IPS-20b (cell line): ENCODE measurements around the gene PCCA.
A peak's percentile ranks its signal among the peaks of the same experiment; 100 is the strongest.

Source experiments
- H3K27ac ChIP-seq: one replicate; pipeline ENCODE4 v1.5.1; 2013; ENCODE audit warnings: low read length
- H3K27me3 ChIP-seq: 2 replicates; pipeline ENCODE4 v1.6.1; 2013; ENCODE audit warnings: mild to moderate bottlenecking, low read length, inconsistent platforms; ENCODE audit not compliant: insufficient read depth
- H3K36me3 ChIP-seq: 2 replicates; pipeline ENCODE4 v1.6.1; 2013; ENCODE audit warnings: low read depth, mild to moderate bottlenecking, inconsistent platforms, low read length, moderate library complexity; ENCODE audit not compliant: insufficient read depth
- H3K4me1 ChIP-seq: 2 replicates; pipeline ENCODE4 v1.6.1; 2013; ENCODE audit warnings: mild to moderate bottlenecking, control low read depth, inconsistent platforms, low read length, moderate library complexity; ENCODE audit not compliant: insufficient read depth
- H3K4me3 ChIP-seq: 2 replicates; pipeline ENCODE4 v1.5.1; 2013; ENCODE audit warnings: mild to moderate bottlenecking, low read length, inconsistent platforms
- H3K9ac ChIP-seq: 2 replicates; pipeline ENCODE4 v1.6.1; 2013; ENCODE audit warnings: low read depth, mild to moderate bottlenecking, inconsistent platforms, low read length, moderate library complexity
- H3K9me3 ChIP-seq: 2 replicates; pipeline ENCODE4 v1.6.1; 2013; ENCODE audit warnings: mild to moderate bottlenecking, low read depth, low read length, inconsistent platforms; ENCODE audit not compliant: insufficient read depth

The PCCA gene

DNA sequence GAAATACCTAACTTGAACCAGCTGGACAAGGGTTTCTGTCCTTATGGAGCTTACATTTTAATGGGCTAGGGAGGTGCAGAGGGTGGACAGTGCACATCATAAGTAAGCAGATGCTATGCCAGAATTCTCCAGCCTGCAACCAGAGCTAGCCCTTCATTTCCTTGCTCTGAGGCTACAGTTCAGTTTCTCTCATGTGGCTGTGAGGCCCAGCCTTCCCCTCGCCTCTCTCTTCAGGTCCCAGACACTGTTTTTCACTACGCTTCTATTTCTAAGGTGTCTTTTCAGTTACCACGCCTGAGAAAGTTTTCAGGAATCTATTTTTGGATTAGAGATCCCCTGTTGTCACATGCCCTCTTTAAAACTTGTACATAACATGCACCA, 141.9 kb downstream of the PCCA start:
- Histone ChIP-seq H3K36me3 (no peaks in the 10 kb centered on the region), H3K9ac (0 out of 2 replicates have a peak overlapping the region, but pooled peaks have one; percentile 35), H3K27ac (peak overlapping the region; percentile 13), H3K27me3 (no peaks in the 10 kb centered on the region), H3K4me1 (peaks cover 27% of the 10 kb centered on the region), H3K4me3 (no peak overlapping the region), H3K9me3 (no peaks in the 10 kb centered on the region)

DNA sequence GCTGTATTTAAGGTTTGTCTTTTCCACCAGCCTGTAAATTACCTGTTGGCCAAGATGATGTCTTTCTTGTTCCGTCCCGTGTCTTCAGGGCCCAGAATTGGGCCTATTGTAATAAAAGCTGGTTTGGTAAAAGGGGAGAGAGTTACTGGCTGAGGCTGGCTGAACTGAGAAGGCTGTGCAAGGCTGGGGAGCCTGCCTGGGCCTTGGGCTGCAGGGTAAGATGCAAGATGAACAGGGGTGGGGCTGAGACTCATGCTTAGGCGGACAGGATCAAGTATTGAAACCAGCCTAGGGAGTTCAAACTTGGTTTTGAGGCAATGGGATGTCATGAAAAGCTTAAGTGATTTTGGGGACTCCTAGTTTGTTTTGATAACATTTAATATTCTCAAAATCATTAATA, 142.3 kb downstream of the PCCA start:
- Histone ChIP-seq H3K4me1 (peaks cover 27% of the 10 kb centered on the region), H3K4me3 (no peak overlapping the region), H3K36me3 (no peaks in the 10 kb centered on the region), H3K9ac (no peak overlapping the region), H3K27ac (peak overlapping the region; percentile 13), H3K27me3 (no peaks in the 10 kb centered on the region), H3K9me3 (no peaks in the 10 kb centered on the region)

DNA sequence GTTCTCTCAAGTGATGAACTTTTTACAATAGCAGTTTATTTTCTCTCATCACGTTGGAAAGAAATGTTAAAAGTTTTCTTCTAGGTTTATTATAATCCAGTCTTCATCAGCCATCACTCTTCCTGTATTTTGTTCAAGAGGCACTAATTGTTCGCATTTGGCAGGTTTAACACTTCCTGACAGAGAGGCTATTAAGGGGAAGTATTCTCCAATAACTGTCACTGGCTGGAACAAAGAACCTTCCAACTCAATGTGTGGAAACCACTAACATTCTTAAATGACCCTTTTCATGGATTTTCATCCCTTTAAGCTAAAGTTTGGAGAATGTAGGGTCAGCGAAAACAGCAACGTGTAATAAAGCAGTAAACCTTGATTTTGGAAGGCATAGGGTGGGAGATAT, 145.1 kb downstream of the PCCA start:
- Histone ChIP-seq H3K36me3 (peaks cover 8% of the 10 kb centered on the region; the same call in 1 of the 2 replicates), H3K4me3 (no peak overlapping the region), H3K9ac (peak overlapping the region; percentile 10; the same call in 1 of the 2 replicates), H3K4me1 (peaks cover 28% of the 10 kb centered on the region), H3K27ac (no peak overlapping the region), H3K9me3 (no peaks in the 10 kb centered on the region), H3K27me3 (no peaks in the 10 kb centered on the region)

DNA sequence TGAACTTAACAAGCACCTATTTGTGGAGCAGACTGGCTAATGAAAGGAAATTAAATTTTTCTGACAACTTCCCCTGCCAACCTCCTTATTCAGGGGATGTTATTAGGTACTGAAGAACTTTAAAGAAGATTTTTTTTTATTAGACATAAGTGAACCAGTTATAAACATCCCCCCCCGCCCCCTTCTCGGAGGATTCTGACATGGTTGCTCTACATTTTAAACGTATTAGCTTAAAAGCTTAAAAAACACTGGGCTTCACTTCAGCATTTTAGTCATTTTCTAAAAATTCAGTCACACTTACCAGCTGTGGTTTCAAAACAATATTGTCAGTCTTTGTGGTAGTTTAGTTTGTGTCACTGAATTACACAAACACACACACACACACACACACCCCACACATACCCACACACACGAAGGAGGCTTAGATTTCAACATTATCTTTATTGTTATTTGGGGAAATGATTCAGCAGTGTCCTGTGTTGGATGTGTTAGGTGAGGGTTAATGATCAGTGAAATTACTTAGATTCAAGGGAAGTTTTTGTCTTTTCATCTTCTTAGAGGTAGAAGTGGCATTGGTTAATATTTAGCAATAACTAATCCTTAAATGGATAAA, 145.7 kb downstream of the PCCA start:
- H3K4me3 ChIP-seq = no peak overlapping the region
- H3K27me3 ChIP-seq = no peaks in the 10 kb centered on the region
- no peaks in the 10 kb centered on the region for H3K9me3 ChIP-seq
- peak overlapping the region; percentile 10; the same call in 1 of the 2 replicates for H3K9ac ChIP-seq
- H3K36me3 ChIP-seq = peaks cover 8% of the 10 kb centered on the region; the same call in 1 of the 2 replicates
- peaks cover 31% of the 10 kb centered on the region for H3K4me1 ChIP-seq
- peak overlapping the region; percentile 92 for H3K27ac ChIP-seq

DNA sequence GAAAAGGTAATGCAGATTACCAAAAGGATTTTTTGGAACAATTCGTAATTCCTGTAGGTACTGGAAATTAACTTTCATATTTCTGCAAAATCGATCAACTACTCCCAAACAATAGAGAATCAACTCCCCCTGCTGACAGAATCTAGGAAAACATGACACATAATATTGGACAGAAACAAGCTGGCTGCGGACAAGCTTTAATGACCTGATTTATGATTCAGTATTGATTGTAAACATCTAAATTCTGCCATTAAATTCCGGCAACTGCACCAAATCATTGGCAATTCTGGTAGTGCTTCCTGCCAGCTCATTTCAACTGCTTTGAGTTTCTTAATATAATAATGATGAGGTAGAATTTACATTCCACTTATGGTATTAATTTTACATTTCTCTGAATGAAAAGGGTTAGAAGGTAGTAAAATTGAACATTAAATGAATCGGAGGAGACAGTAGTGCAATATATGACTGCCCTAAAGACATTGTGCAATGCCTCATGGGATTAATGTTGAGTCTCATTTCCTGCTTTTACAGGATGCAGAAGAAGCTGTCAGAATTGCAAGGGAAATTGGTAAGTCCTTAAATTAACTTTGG, 146.5 kb downstream of the PCCA start:
- H3K4me3 ChIP-seq = no peak overlapping the region
- no peak overlapping the region for H3K9ac ChIP-seq
- peak overlapping the region; percentile 92 for H3K27ac ChIP-seq
- H3K4me1 ChIP-seq = peaks cover 33% of the 10 kb centered on the region; the same call in 1 of the 2 replicates
- H3K36me3 ChIP-seq = peaks cover 8% of the 10 kb centered on the region; the same call in 1 of the 2 replicates
- H3K27me3 ChIP-seq = no peaks in the 10 kb centered on the region
- H3K9me3 ChIP-seq = no peaks in the 10 kb centered on the region

DNA sequence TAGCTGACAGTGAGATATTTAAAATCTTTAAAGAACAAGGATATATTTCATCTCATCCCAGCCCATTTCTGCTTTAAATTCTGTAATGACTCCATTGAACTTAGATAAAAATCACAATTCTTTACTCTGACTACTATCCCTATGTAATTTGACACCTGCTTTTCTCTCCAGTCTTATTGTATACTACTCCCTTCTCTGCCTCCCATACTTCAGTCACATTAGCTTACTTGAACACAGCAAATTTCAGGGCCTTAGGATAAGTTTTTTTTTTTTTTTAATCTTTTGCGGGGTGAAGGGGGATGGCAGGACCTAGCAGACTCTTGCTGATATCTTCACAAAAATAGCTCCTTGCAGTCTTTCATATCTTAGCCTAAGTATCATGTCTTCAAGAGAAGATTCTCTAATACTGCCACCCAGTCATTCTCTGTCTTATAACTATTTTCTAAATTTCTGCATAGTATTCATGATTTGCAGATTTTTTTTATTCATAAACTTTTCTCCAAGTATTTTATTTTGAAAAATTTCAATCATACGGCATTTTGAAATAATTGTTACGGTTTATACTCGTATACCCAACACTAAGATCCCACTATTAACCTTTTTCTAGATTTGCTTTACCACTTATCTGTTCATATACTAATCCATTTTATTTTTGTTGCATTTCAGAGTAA, 151.4 kb downstream of the PCCA start:
- H3K9me3 ChIP-seq = no peaks in the 10 kb centered on the region
- H3K36me3 ChIP-seq = peaks cover 8% of the 10 kb centered on the region; the same call in 1 of the 2 replicates
- no peaks in the 10 kb centered on the region for H3K27me3 ChIP-seq
- H3K4me1 ChIP-seq = peaks cover 29% of the 10 kb centered on the region
- H3K4me3 ChIP-seq = no peak overlapping the region
- H3K27ac ChIP-seq = no peak overlapping the region
- H3K9ac ChIP-seq = no peak overlapping the region

DNA sequence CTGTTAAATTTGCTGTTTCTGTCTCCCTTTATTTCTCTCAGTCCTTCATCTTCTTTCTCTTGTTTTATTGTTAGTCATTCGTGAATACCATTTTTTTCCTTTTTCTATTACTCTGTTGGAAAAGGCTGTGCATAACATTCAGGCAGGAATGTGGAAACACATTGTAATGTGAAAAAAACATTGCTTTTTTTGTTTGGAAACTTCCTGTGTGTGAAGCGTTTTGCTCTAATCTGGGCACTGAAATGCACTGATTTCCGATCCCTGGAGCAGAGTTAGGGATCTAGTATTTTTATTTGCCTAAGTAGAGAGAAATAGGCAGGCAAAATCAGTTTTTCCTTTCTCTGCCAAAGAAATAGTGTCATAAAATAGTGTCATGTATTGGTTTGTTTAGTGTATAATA, 155.5 kb downstream of the PCCA start:
- Histone ChIP-seq H3K4me3 (peak overlapping the region; percentile 29; the same call in 1 of the 2 replicates), H3K27me3 (no peaks in the 10 kb centered on the region), H3K27ac (no peak overlapping the region), H3K9me3 (peaks cover 5% of the 10 kb centered on the region; the same call in 1 of the 2 replicates), H3K4me1 (peaks cover 29% of the 10 kb centered on the region), H3K9ac (0 out of 2 replicates have a peak overlapping the region, but pooled peaks have one; percentile 2), H3K36me3 (no peaks in the 10 kb centered on the region)

DNA sequence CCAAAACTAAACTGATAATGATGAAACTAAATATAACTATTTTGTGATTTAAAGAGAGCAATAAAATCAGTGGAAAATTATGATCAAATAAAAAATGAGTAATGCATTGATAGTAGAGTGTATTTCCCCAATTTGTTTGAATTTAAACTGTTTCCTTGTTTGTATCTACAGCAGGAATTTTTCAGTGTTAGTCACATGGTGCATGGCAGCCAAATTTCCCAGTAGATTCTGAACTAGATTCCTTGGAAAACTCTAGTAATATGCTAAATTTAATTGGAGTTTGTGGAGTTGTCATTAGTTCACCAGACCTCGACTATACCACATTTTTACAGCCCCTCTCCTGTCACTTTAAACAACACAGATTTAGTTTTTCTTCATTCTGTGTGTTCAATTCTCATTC, 156.2 kb downstream of the PCCA start:
- Histone ChIP-seq H3K27ac (no peak overlapping the region), H3K4me3 (no peak overlapping the region), H3K36me3 (no peaks in the 10 kb centered on the region), H3K4me1 (peaks cover 22% of the 10 kb centered on the region), H3K9ac (peak overlapping the region; percentile 51; the same call in 1 of the 2 replicates), H3K9me3 (peaks cover 5% of the 10 kb centered on the region; the same call in 1 of the 2 replicates), H3K27me3 (no peaks in the 10 kb centered on the region)

DNA sequence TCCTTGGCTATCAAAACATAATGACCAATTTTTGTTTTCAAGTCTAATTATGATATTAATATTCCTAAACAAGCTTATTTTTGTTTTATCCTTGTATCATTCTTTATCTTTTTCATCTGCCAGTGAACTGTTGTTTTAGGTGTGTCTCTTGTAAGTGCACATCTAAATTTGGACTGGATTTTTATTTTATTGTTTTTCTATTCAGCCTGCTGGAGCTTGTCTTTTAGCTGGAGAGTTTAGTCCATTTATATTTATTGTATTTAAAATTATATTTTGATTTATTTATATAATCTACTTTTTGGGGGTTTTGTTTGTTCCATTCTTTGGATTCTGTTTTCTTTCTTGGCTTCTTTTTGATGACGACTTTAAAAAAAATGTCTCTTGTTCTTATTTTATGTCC, 159.0 kb downstream of the PCCA start:
- Histone ChIP-seq H3K36me3 (no peaks in the 10 kb centered on the region), H3K4me3 (no peak overlapping the region), H3K27me3 (no peaks in the 10 kb centered on the region), H3K9ac (no peak overlapping the region), H3K4me1 (peaks cover 21% of the 10 kb centered on the region), H3K27ac (no peak overlapping the region), H3K9me3 (peaks cover 5% of the 10 kb centered on the region; the same call in 1 of the 2 replicates)

DNA sequence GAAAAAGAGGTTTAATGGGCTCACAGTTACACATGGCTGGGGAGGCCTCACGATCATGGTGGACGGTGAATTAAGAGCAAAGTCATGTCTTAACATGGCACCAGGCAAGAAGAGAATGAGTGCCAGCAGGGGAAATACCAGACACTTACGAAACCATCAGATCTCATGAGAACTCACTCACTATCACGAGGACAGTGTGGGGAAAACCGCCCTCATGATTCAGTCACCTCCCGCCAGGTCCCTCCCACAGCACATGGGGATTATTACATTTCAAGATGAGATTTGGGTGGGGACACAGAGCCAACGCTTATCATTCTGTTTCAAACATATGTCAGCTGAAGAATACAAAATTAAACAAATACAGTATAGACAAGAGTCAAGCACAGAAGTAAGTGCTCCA, 165.1 kb downstream of the PCCA start:
- no peaks in the 10 kb centered on the region for H3K27me3 ChIP-seq
- peaks cover 21% of the 10 kb centered on the region for H3K4me1 ChIP-seq
- no peaks in the 10 kb centered on the region for H3K36me3 ChIP-seq
- no peak overlapping the region for H3K27ac ChIP-seq
- H3K4me3 ChIP-seq = no peak overlapping the region
- H3K9ac ChIP-seq = no peak overlapping the region
- H3K9me3 ChIP-seq = no peaks in the 10 kb centered on the region

DNA sequence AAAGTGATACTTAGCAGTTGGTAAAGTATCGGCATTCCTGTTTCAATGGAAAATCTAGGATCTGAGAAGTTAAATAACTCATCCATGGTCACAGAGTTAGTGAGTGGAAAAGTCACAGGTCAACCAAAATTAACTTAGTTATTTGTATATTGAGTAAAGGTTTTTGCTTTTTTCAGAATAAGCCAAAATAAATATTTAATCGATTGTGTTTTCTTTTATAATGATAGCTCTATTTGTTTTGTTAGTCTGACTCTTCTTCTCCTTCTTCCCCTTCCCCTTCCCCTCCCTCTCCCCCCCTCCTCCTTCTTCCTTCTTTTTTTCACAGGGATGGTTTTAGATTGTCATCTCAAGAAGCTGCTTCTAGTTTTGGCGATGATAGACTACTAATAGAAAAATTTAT, 173.5 kb downstream of the PCCA start:
- 0 out of 2 replicates have a peak, but pooled peaks cover 2% of the 10 kb centered on the region for H3K36me3 ChIP-seq
- H3K4me1 ChIP-seq = peaks cover 2% of the 10 kb centered on the region; the same call in 1 of the 2 replicates
- no peak overlapping the region for H3K9ac ChIP-seq
- no peak overlapping the region for H3K27ac ChIP-seq
- no peak overlapping the region for H3K4me3 ChIP-seq
- H3K9me3 ChIP-seq = no peaks in the 10 kb centered on the region
- no peaks in the 10 kb centered on the region for H3K27me3 ChIP-seq
